GM21717 (cell line): ENCODE results near the gene EPB41L2.

Experiments
- ATAC-seq: cut with Tn5 transposase; IDR thresholded peaks from one replicate; pipeline ENCODE4 v1.9.1; 2021; ENCODE audit warnings: mild to moderate bottlenecking, moderate library complexity; ENCODE audit not compliant: unreplicated experiment

EPB41L2 gene

GRCh38 chr6:130879826-130880225 lies 183.2 kb downstream of the EPB41L2 start:
- ATAC-seq: no peak

- no peak for ATAC-seq
Measured at GRCh38 chr6:130873746-130874145, 189.3 kb downstream of the EPB41L2 start.

- peak; percentile 76 for ATAC-seq
Measured at GRCh38 chr6:130872250-130873095, 190.6 kb downstream of the EPB41L2 start.

GRCh38 chr6:130870179-130870880 lies 192.7 kb downstream of the EPB41L2 start:
- no peak for ATAC-seq

GRCh38 chr6:130869681-130870080 lies 193.4 kb downstream of the EPB41L2 start:
- ATAC-seq: no peak

GRCh38 chr6:130865793-130866192 lies 197.3 kb downstream of the EPB41L2 start:
- ATAC-seq: no peak

GRCh38 chr6:130864344-130864743 lies 198.7 kb downstream of the EPB41L2 start:
- ATAC-seq: no peak

- no peak for ATAC-seq
Measured at GRCh38 chr6:130863415-130864230, 199.4 kb downstream of the EPB41L2 start.

- no peak for ATAC-seq
Measured at GRCh38 chr6:130862370-130862769, 200.7 kb downstream of the EPB41L2 start.

GRCh38 chr6:130859161-130859867 lies 203.7 kb downstream of the EPB41L2 start:
- ATAC-seq: no peak

- no peak for ATAC-seq
Measured at GRCh38 chr6:130858498-130859160, 204.4 kb downstream of the EPB41L2 start.

- no peak for ATAC-seq
Measured at GRCh38 chr6:130858054-130858453, 205.0 kb downstream of the EPB41L2 start.

GRCh38 chr6:130853555-130854183 lies 209.4 kb downstream of the EPB41L2 start:
- ATAC-seq: no peak

GRCh38 chr6:130852844-130853554 lies 210.0 kb downstream of the EPB41L2 start:
- no peak for ATAC-seq

GRCh38 chr6:130851026-130851425 lies 212.0 kb downstream of the EPB41L2 start:
- ATAC-seq: no peak

- ATAC-seq: no peak
Measured at GRCh38 chr6:130849594-130849993, 213.5 kb downstream of the EPB41L2 start.

GRCh38 chr6:130848945-130849344 lies 214.1 kb downstream of the EPB41L2 start:
- ATAC-seq: peak; percentile 78

GRCh38 chr6:130847001-130847910 lies 215.8 kb downstream of the EPB41L2 start:
- ATAC-seq: no peak
